ENCODE data around the gene TXNRD2.

DNA sequence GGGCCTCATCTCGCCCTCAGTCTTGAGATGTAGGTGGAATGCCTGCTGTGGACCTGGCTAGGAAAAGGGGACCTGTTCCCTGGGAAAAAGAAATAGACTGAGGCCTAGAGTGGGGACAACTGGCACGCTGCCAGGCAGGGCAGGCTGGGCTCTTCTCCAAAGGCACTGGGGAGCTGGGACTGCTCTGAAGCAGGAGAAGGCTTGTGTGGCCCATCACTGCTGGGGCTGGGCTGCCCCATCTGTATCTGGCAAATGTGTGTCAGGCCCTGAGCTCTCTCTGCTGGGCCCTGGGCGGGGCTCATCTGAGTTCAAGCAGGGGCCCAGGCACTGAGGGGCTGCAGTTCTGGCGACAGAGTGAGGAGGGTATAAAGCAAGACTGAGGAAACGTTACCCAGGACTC, 42.1 kb upstream of the TXNRD2 start:
- TF ChIP-seq POLR2AphosphoS5 (IDR thresholded peaks at IDR 0.05) = no peak
- TF ChIP-seq, protein P1, sequence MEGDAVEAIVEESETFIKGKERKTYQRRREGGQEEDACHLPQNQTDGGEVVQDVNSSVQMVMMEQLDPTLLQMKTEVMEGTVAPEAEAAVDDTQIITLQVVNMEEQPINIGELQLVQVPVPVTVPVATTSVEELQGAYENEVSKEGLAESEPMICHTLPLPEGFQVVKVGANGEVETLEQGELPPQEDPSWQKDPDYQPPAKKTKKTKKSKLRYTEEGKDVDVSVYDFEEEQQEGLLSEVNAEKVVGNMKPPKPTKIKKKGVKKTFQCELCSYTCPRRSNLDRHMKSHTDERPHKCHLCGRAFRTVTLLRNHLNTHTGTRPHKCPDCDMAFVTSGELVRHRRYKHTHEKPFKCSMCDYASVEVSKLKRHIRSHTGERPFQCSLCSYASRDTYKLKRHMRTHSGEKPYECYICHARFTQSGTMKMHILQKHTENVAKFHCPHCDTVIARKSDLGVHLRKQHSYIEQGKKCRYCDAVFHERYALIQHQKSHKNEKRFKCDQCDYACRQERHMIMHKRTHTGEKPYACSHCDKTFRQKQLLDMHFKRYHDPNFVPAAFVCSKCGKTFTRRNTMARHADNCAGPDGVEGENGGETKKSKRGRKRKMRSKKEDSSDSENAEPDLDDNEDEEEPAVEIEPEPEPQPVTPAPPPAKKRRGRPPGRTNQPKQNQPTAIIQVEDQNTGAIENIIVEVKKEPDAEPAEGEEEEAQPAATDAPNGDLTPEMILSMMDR (IDR thresholded peaks at IDR 0.05) = no peak
- TF ChIP-seq POLR2A (IDR thresholded peaks at IDR 0.05) = no peak
- no peak for TF ChIP-seq EP300 (IDR thresholded peaks at IDR 0.05)
